G401.6 (cell line): Measurements from ENCODE around the gene CCNK.
A peak's percentile ranks its signal among the peaks of the same experiment; 100 is the strongest.

Source experiments
- FAIRE-seq: peaks from 2 replicates; lab custom pipeline; 2012; peaks lifted over from hg19 to GRCh38; lab: Jason Lieb, UNC

The CCNK gene

DNA sequence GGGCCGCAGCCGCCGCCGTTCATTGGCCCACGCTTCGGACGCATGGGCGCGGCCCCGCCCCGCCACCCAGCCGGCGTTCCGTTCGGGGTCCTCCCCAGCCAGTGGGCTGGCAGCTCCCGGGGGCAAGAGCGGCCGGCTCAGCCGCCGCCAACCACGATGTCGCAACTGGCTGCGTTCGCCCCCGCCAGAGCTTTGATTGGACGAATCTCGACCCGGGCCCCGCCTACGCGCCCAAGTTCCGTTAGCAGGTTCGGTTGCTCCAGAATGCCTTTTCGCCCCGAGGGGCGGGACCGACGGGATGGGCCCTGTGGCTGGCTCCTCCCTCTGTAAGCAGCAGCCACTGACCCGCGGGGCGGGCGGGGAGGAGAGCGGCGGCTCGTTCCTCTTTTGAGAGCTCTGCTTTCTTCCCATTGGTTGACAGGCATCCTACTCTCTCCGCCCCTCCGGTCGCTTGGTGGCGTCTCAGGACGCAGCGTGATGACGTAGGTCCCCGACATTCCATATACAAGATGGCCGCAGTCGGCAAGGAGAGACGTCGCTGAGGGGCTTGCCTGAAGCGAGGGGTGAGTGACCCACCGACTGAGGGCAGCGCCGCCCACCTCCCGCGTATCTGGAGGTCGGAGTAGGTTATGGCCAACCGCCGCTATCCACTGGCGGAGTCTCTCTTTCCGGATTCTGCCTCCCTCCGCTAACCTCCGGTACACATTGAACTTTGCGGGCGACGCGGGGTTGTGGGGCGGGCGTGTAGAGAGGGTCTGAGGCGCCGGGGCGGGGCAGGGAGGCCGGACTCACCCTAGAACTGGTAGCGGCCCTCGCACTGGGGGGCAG lies at the start of gene CCNK:
Gene CCNK (plus strand): TSS at position 493 of the 828 bp plus-strand sequence. CDS start 11,269 bp downstream, outside the sequence.
- FAIRE-seq: peak; percentile 99

DNA sequence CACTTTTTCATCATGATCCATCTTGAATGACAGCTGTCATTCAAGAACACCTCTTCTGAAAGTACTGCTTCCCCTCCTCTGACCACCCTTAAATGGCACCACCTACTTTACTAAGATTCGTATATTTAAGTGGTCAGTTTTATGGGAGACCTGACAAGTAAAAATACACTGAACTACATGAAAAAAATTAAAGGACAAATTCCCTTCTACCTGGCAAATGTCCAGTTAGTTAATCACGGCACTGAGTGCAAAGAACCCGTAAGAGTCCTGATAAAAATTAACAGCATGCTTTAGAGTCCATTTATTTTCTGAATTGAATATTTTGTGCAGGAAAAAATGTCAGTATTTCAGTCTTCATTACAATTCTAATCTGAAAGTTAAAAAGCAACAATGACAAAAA lies 49.2 kb upstream of the CCNK start:
- FAIRE-seq: no peak

DNA sequence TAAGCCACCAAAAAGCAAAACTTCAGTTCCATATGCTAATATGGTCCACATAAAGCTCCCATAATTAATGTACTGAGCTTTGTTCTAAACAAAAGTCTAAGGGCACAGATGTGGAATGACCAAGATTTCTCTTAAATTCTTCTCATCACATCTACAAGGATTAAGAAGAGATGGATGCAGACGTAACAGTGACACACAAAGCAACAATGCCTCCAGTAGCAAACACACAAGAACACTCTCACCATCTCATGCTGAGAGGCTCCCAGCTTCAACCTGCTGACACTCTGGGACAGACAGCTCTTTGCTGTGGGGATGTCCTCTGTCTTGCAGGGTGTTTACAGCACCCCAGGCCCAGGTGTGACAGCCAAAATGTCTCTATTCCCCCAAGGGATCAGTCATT lies 48.7 kb upstream of the CCNK start:
- no peak for FAIRE-seq

DNA sequence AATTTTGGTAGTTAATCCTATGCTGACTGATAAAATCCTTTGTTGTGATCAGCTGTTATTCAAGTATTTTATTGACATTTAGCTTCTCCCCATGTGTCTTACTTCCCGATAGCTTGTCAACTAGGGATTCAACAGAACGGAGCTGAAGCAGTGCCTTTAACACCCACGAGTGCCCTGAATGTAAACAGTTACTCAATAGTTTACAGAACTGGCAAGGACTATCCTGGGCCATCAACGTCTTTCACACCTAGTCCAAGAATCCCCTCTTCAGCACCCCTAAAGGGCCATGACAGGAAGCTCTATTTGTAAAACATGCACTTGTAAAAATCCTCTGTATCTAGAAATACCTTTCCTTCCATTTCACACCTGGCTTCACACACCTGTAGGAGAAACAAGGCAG lies 45.9 kb upstream of the CCNK start:
- FAIRE-seq: no peak

DNA sequence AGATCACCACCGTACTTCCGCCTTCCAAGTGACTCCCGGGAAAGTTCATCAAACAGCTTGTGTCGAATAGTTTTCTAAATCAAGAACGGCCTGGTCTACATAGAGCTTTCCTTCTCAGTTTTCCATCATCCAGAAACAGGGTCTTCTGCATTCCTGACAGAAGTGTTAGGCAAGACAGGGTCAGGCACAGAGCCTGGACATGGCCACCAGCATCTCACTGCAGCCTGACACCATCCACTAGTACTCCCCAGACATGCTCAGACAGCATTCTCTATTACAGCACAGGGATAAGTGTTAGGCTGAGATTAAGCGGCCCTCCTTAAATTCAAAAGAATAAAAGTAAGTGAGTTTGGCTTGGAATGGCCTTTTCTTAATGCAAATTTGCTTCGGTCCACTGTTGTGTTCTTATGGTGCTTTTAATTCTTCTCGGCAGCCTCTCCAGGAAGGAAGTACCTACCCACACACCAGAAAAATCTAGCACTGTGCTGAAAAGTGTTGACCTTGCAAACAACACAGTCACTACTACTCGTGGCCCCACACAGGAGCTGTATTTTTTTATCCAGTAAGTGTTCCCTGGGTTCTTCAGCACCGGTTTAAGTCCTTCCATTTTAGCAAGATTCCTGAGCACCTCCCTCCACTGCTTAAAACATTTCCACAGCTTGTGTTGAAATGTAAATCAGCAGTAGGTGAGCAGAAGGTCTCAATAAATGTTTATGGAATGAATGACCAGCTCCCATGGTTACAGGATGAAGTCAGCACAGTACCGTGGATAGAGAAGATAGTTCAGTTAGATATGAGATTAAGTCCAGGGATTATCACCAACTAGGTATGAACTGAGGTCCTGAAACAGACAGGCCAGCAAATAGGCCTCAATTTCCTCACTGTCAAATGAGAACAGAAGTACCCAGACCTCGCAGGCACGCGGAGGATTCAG lies 44.7 kb upstream of the CCNK start:
- FAIRE-seq: no peak

DNA sequence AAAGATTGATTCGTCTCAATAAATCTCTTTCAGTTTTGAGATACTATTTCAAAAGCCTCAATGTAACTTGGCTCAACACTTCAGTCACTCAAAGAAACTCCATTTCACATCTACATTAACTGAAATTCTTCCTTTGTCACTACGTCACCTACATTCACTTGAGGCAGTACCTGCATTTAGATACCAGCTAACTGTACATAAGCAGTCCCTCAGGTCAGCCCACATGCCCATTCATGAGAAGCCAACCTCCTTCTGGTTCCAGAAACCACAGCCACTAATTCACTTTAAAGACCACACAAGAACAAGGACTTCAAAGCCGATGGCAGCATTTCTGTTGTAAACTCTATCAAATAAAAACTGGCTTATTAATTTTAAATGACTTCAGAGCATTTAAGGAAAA lies 43.5 kb upstream of the CCNK start:
- FAIRE-seq: no peak

DNA sequence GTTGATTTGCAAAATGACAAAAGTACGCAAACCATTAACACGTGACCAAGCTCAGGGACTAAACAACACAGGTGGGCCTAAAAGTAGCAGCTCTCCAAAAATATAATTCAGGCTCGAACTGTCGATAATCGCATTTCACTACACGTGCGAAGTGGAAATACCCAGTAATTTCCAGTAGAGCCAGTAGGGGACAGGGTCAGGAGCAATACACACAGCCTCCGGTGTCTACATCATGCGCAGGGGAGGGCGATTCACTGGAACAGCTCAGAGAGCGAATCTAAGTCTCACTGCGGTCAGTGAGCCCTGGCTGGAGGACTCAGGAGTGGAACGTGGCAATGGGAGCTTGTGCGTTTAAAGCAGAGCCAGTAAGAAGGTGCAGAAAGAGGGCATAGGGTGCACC lies 40.9 kb upstream of the CCNK start:
- FAIRE-seq: no peak

DNA sequence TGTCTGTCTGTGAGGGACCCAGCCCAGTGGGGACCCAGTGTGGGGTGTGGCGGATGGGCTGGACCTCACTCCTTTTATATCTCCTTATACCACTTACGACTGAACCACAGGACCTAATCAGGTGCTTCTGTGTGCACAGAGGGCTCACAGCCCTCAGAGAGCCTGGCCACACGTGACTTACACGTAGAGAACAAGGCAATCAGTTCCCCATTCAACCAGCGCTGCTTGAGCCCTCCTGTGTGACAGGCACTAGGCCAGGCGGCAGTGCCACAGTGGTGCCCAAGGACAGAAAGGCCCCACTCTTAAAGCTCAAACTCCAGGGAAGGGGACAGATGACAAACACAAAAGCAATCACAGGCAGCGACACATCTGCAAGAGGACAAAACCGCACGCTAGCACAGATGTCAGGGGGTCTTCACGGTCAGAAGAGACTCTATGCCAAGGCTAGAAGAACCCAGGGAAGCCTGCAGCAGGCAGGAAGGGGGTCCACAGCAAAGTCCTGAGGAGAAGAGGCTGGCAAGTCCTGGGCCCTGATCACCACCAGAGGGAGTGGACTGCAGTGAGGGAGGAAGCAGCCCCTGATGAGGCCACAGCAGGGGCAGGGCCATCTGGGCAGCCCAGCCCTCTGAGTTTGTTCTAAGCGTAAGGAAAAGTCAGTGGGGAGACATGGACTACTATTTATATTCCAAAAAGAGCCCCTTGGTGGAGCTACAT lies 39.9 kb upstream of the CCNK start:
- FAIRE-seq: no peak

DNA sequence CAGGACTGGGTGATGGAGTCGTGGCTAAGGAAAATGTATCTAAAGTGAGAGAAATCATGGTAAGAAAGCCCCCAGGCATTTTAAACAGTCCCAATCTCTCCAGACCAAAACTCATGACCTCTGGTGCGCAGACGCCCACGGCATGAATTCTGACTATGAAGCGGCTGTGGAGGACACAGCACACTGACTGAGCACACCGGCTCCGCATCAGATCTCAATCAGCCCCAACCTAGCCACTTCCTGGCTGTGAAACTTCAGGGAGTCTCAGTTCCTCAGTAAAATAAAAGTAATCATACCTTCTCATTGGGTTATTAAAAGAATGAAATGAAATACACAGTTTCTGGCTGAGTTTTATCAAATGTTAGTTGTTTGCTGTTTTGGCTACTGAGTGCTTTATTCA lies 39.3 kb upstream of the CCNK start:
- FAIRE-seq: no peak

DNA sequence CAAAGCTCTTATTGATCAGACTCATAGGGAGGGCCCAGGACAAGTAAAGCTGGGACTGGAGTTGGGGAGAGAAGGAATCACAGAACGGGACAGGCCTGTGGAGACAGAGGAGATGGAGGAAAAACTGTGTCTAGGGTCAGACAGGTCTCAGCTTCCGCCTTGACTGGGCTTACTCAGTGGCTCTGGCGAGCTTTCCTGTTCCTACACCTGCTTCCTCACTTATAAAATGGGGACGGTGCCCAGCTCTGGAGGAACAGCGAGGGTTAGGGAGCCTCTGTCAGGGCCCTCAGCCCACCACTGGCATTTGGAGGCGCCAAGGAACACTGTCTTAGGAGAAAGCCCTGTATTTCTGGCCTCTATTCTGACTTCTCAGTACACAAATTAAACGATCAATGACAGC lies 35.3 kb upstream of the CCNK start:
- no peak for FAIRE-seq

DNA sequence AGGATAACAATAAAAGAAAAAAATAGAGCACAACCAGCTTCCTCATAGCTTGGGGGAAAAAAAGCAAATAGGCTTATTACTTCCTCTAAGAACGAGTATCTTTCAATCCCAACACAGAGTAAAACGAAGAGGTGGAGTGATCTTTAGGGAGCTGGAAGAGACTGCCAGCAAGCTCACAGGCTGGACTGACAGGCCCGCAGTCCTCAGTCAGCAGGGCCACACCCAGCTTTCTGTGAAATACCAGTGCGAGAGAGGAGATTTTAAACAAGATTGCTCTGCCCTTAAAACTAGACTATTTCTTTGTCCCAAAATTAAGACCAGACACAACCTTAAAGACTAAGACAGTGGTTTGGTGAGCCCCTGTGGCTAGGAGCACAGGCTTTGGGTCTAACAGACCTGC lies 33.5 kb upstream of the CCNK start:
- no peak for FAIRE-seq

DNA sequence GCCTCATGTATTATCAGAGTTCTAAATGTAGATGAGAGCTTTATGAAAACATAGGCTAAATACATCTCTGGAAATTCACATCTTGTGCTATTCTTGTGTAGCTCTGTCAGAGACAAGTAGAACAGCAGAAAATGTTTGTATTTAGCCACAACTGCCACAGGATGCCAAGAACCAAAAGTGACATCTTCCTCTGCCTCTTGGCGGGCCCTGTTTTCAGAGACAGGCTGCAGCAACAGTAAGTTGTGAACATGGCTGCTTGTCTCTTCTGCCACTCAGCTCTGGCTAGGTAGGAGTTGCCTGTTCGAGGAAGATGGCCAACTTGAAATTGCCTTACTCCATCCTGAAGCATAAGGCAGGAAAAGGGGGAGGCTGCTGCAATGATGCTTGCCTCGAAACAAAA lies 30.9 kb upstream of the CCNK start:
- FAIRE-seq: no peak

DNA sequence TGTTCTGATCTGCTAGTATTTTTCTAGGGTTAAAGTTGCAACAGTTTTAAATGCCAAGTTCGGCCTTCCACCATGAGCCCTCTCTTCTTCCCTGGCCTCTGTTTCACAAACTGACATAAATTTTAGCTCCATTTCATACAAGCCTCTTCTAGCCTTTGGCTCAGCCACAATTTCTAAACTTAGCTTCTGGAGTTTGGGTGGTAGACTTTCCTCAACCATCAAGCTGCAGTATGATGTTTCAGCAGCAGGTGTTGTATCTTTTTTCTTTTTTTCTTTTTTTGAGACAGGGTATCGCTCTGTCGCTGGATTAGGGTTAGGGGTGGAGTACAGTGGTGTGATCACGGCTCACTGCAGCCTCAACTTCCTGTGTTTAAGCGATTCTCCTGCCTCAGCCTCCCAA lies 30.0 kb upstream of the CCNK start:
- no peak for FAIRE-seq

DNA sequence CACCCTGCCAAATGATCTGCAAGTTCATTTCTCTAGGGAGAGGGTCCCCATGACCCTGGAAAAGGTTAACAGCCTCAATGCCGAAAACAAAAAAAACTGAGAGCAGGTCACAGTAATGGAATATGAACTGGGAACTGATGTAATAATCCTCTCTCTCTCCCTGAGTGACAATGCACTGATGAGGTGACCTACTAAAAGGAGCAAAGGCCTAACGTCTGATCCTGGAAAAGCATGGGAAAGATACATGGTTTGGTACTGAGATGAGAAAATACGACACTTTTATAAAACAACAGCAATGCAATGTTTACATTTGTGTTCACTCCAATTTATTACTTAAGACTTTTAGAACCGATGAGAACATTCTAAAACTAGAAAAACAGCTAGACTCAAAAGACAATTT lies 28.2 kb upstream of the CCNK start:
- no peak for FAIRE-seq

DNA sequence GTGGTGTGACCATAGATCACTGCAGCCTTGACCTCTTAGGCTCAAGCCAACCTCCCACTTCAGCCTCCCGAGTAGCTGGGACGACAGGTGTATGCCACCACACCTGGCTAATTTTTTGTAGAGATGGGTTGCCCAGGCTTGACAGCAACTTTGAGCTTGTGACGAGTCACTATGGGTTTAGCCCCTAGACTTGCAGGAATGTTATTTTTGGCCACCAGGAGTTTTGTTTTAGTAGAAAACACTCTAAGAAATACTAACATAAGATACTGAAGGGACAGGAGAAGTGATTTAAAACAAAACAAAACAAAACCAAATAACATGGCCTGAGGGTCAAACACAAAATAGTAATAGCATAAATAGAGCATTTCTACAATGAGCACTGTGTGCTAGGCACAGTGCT lies 27.0 kb upstream of the CCNK start:
- no peak for FAIRE-seq

DNA sequence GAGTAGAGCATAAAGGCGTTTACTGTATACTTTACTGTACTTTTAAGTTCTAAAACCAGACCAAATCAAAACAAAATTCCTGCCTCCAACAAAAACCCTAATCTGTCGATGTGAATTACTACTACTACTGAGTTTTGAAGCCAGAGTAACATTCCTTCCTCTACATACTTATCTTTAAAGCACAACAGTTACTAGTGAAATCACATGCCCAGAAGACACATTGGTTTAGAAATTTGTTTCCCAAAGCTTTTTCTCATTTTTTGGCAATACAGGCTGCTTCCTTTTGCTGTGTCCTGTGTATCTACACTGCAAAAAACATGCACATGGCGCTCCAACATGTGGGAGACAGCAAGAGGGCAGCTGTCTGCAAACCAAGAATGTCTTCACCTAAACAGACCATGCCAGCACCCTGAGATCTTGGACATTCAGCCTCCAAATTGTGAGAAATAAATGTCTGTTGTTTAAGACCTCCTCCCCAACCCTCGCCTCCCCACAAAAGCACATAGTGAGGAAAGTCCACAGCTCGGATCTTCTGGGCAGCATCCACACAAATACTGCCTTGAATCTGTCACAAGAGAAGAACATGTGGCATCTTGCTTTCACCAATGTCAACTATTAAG lies 21.6 kb upstream of the CCNK start:
- FAIRE-seq: no peak

DNA sequence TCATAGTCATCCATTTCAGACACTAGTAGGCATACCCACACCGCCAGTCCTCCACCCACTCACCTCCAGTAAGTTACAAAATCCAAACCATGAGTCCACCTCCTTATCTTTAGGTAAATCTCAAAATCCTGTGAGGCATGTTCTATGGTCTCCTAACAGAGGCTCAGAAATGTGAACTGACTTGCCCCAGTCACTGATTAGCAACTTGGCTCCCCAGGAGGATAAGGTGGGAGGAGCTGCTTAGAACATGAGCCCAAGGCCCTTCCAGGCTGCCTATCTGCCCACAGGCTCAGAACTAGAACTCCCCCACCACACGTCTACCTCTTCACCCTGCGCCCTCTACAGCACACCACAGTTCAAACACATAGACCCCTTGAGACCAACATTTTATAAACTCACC lies 20.4 kb upstream of the CCNK start:
- FAIRE-seq: no peak

DNA sequence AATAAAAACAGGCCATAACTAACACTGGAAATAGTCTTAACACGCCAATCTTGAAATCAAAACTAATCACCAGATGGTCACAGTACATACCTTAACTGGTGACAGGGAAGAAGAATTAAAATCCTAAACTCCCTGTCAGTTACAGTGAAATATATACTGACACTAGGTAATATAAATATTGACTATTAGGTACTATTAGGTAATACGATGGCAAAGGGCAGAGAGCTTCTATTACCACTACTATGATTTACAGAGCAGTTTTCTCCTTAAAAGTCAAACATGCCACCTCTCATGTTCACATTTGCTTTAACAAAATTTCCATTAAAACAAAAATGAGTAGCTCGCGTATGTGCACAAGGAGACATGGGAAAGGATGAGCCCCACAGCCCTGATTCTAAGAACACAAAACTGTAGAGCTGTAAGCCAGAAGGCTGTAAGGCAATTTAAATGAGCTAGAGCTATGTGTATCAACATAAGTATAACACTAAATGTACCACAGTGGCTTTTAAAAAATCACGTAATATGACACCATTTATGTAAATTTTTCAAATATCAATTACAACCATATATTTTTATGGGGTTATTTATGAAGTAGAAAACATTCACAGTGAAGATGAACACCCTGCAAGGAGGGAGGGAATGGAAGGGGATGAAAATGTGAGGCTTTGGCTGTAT lies 19.7 kb upstream of the CCNK start:
- no peak for FAIRE-seq

DNA sequence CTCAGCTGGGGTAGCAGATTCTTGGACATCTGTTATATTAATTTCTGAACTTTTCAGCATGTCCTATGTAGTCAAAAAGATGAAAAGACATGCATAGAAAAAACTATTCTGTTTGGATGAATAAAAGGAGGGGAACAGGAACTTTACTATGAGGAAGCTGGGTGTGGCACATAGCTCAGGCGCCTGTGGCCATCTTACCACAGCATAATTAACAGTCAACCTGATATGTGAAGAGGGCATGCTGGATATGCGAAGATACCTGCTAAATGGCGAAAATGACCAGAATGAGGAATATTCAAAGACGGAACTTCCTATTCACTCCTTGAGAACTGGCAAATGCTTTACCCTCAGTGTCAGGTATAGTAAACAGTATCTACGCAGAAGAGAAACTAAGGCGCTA lies 19.0 kb upstream of the CCNK start:
- no peak for FAIRE-seq

DNA sequence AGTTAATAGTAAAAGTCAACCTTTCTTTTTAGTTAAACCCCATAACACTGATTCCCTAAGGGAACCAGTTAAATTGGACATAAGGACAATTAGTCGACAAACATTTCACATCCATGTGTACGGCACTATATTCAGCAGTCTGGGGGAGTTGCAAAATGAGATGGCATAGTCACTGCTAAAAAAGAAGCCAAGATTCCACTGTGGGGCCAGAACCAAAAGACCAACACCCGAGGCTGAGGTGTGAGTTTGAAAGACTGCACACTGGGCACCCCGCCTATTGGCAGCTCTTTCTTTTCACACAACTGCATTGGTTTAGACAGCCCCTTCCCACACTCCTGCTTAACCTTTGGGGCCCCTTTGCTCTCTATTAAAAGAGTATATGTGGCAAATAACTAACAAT lies 17.2 kb upstream of the CCNK start:
- no peak for FAIRE-seq

DNA sequence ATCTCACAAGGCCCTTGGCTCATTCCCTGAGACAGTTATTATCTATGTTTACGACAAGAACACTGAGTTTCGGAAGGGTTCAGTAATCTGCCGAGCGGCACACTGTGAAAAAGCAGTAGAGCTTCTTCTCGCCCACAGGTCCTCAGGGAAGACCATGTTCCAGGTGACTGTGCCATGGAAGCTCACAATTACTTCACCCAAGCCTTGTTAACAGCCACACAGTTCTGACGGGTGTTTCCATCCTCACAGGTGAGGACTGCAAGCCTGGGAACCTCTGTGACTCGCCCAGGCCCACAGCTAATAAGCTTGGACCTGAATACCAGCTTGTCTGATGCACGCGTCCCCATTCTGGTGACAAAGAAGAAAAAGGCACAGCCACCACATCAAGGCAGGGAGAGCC lies 15.9 kb upstream of the CCNK start:
- FAIRE-seq: no peak

DNA sequence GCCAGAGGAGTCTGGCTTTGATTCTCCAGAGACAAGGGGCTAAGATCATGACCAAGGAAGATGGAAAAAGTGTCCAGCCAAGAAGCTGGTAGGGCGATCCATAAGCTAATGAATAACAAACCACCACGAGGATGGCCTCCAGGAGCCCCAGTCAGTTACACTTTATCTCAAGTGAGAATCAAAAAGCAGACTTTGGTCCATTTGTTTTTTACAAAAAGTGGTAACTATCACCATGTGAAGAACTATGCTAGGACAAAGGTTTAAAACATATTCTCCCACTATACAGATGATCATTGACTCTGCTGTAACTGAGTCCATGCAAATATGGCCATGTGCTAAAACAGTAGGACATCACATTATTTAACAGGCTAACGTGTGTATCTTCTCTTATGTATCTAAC lies 14.5 kb upstream of the CCNK start:
- no peak for FAIRE-seq
